Stomach (tissue), 4 donors: ENCODE results near the gene PARVB.

Source experiments
- POLR2AphosphoS5 ChIP-seq, 3 donors: sonication (generic); formaldehyde crosslinking; IDR thresholded peaks; one replicate each; pipeline ENCODE4 v1.6.1; 2016; ENCODE audit warnings: antibody characterized with exemption in 3 of 3
- TF ChIP-seq, protein P1 (sequence below), 7 experiments: fragments of 450-650 bp in 4 of 7; fragments of 200-600 bp in 3 of 7; sonication (generic) in 3 of 7; IDR thresholded peaks; one replicate each; pipeline ENCODE4 v1.5.1; 2016 to 2019; ENCODE audit warnings: antibody characterized with exemption in 7 of 7, control low read depth in 2 of 7, mild to moderate bottlenecking in 1 of 7

DNA sequence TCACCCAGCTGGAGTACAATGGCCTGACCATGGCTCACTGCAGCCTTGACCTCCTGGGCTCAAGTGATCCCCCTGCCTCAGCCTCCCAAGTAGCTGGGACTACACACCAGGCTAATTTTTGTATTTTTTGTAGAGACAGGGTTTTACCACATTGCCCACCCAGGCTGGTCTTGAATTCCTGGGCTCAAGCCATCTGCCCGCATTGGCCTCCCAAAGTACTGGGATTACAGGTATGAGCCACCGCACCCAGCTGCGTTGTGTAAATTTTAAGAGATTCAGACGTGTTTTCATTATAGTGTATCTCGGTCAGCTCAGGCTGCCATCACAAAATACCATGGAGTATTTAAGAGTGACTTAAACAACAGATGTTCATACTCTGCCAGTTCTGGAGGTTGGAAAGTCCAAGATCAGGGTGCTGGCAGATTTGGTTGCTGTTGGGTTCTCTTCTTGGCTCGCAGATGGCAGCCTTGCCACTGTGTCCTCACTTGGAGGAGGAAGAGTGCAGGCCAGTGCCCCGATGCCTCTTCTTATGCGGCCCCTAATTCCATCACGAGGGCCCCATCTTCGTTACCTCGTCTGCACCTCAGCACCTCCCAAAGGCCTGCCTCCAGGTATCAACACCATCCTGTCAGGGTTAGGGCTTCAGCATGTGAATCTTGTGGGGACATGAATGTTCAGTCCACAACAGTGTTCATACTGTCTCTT is 32.6 kb upstream of the PARVB start:
- TF ChIP-seq, protein P1, sequence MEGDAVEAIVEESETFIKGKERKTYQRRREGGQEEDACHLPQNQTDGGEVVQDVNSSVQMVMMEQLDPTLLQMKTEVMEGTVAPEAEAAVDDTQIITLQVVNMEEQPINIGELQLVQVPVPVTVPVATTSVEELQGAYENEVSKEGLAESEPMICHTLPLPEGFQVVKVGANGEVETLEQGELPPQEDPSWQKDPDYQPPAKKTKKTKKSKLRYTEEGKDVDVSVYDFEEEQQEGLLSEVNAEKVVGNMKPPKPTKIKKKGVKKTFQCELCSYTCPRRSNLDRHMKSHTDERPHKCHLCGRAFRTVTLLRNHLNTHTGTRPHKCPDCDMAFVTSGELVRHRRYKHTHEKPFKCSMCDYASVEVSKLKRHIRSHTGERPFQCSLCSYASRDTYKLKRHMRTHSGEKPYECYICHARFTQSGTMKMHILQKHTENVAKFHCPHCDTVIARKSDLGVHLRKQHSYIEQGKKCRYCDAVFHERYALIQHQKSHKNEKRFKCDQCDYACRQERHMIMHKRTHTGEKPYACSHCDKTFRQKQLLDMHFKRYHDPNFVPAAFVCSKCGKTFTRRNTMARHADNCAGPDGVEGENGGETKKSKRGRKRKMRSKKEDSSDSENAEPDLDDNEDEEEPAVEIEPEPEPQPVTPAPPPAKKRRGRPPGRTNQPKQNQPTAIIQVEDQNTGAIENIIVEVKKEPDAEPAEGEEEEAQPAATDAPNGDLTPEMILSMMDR (IDR thresholded peaks at IDR 0.05), result no peak
- no peak for TF ChIP-seq POLR2AphosphoS5 (IDR thresholded peaks at IDR 0.05)
